ENCODE results near the gene PRKN.

The PRKN gene

DNA sequence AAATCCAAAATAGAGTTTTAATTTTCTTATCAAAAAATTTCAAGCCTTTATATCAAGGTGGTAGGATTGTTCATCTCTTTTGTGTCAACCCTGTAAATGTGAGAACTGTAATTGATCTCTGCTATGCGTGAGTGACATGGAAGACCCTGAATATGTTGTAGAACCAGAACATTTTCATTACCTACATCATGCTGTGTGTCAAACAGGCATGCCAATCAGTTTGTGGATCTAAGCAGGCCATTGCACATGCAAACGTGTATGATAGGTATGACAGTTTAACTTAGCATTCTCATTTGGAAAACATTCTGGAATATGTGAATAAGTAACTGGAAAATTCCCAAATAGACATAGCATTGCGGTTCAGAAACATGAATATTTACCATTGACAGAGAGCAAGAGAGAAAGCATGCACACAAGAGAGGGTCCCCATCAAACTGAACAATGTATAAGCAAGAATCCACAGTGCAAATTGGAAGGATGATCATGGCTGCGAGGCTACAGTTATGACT, 812.1 kb downstream of the PRKN start:
- TF ChIP-seq, protein P1, sequence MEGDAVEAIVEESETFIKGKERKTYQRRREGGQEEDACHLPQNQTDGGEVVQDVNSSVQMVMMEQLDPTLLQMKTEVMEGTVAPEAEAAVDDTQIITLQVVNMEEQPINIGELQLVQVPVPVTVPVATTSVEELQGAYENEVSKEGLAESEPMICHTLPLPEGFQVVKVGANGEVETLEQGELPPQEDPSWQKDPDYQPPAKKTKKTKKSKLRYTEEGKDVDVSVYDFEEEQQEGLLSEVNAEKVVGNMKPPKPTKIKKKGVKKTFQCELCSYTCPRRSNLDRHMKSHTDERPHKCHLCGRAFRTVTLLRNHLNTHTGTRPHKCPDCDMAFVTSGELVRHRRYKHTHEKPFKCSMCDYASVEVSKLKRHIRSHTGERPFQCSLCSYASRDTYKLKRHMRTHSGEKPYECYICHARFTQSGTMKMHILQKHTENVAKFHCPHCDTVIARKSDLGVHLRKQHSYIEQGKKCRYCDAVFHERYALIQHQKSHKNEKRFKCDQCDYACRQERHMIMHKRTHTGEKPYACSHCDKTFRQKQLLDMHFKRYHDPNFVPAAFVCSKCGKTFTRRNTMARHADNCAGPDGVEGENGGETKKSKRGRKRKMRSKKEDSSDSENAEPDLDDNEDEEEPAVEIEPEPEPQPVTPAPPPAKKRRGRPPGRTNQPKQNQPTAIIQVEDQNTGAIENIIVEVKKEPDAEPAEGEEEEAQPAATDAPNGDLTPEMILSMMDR (IDR thresholded peaks at IDR 0.05; ENCODE audit: borderline replicate concordance, control extremely low read depth, extremely low read depth, insufficient read depth, missing control alignments), result no peak
- in situ Hi-C loops (cut with MboI; ENCODE audit: low sequenced_read_pairs, unreplicated experiment), result no loop called here
- no peak for DNase-seq (ENCODE audit: low spot score)

GRCh38 chr6:161908872-161909271, 818.7 kb downstream of the PRKN start:
- in situ Hi-C loops (cut with MboI; ENCODE audit: low sequenced_read_pairs, unreplicated experiment), result no loop called here
- no peak for DNase-seq (ENCODE audit: low spot score)
- TF ChIP-seq, protein P1 (IDR thresholded peaks at IDR 0.05; ENCODE audit: borderline replicate concordance, control extremely low read depth, extremely low read depth, insufficient read depth, missing control alignments), result no peak

DNA sequence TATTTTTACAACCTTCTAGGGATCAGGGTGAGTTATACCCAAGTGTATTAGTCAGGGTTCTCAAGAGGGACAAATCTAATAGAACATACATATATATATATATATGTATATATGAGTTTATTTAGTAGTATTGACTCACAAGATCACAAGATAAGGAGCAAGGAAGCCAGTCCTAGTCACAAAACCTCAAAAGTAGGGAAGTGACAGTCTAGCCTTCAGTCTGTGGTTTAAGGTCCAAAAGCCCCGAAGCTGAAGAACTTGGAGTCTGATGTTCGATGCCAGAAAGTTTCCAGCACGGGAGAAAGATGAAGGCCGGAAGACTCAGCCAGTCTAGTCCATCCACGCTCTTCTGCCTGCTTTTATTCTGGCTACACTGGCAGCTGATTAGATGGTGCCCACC, 821.0 kb downstream of the PRKN start:
- TF ChIP-seq, protein P1 (IDR thresholded peaks at IDR 0.05; ENCODE audit: borderline replicate concordance, control extremely low read depth, extremely low read depth, insufficient read depth, missing control alignments), result no peak
- no peak for DNase-seq (ENCODE audit: low spot score)
- in situ Hi-C loops (cut with MboI; ENCODE audit: low sequenced_read_pairs, unreplicated experiment), result no loop called here

GRCh38 chr6:161903584-161904212, 823.9 kb downstream of the PRKN start:
- DNase-seq (ENCODE audit: low spot score), result no peak
- TF ChIP-seq, protein P1 (IDR thresholded peaks at IDR 0.05; ENCODE audit: borderline replicate concordance, control extremely low read depth, extremely low read depth, insufficient read depth, missing control alignments), result no peak
- in situ Hi-C loops (cut with MboI; ENCODE audit: low sequenced_read_pairs, unreplicated experiment), result no loop called here

GRCh38 chr6:161901740-161902426, 825.7 kb downstream of the PRKN start:
- in situ Hi-C loops (cut with MboI; ENCODE audit: low sequenced_read_pairs, unreplicated experiment), result no loop called here
- TF ChIP-seq, protein P1 (IDR thresholded peaks at IDR 0.05; ENCODE audit: borderline replicate concordance, control extremely low read depth, extremely low read depth, insufficient read depth, missing control alignments), result no peak
- no peak for DNase-seq (ENCODE audit: low spot score)

DNA sequence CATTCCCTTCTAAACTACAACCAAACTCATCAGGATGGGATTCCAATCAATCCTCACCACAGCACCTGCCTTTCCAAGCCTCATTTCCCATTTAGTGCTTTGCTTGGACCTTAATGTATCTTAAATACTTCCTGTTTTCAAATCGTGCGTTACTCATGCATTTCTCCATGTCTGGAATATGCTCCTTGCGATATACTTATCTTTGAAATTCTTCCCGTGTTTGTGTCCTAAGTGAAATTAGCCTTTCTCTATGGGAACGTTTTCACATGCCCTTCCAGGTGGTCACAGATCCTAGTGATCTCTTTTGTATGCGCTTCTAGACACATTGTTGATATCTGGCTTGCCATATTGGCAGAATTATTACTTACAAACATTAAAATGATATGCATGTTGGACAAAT, 833.1 kb downstream of the PRKN start:
- in situ Hi-C loops (cut with MboI; ENCODE audit: low sequenced_read_pairs, unreplicated experiment), result no loop called here
- TF ChIP-seq, protein P1 (IDR thresholded peaks at IDR 0.05; ENCODE audit: borderline replicate concordance, control extremely low read depth, extremely low read depth, insufficient read depth, missing control alignments), result no peak
- DNase-seq (ENCODE audit: low spot score), result no peak

Data from GM13976 (cell line).